ENCODE data around the gene NRARP.

Gene NRARP

DNA sequence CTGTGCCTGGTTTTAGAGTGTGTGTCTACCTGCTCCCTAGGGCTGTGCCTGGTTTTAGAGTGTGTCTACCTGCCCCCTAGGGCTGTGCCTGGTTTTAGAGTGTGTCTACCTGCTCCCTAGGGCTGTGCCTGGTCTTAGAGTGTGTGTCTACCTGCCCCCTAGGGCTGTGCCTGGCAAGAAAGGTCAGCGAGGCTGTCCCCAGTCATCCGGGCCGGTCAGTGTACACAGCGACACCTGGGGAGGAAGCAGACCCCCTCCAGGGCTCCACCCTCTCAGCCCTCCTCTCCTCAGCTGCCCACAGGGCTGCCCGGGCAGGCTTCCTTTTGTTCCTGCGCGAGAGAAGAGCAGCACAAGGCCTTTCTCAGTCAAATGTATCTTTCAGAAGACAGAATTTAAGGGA is 4.1 kb downstream of the NRARP start:
- DNase-seq: no peak

DNA sequence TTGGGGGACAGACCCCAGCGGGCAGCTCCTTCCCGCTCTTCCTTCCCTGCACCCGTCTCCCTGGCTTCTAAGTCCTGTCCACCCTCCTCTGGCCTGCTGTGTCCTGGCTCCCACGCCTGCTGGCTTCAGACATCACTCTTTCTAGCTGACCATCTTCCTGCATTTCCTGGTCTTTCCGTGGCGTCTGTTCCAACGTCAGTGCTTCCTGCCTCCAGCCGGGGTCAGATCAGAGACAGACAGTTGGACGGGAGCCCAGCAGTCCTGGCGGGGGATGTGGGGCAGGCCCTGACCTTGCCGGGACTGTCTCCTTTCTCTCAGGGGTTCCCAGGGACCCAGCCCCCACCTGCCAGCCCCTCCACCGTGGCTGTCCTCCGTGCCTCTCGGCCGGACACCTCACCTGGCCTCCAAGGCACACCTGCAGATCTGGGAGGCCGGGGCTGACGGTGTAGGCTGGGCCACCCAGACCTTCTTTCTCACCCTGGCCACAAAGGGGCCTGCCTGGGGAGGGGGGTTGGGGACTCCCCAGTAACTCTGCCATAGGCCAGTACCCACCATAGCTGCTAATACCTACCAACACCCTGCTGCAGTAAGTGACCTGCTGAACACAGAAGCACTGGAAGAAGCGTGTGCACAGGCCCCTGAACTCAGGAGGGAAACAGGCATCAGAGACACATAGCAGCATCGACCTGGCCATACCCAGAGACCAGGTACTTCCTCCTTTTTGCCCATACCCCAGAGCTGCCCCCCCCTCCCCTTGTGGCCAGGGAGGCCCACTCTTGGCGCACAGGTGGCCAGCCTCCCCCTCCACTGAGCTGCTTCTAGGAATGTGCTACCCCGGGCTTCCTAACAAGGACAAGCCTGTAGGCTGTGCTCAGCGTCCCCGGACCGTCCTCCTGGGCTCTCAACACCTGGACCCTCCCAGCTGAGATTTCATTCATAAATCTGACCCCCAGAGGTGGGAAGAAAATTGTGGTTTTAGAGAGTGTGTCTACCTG is 5.1 kb downstream of the NRARP start:
- no peak for DNase-seq

DNA sequence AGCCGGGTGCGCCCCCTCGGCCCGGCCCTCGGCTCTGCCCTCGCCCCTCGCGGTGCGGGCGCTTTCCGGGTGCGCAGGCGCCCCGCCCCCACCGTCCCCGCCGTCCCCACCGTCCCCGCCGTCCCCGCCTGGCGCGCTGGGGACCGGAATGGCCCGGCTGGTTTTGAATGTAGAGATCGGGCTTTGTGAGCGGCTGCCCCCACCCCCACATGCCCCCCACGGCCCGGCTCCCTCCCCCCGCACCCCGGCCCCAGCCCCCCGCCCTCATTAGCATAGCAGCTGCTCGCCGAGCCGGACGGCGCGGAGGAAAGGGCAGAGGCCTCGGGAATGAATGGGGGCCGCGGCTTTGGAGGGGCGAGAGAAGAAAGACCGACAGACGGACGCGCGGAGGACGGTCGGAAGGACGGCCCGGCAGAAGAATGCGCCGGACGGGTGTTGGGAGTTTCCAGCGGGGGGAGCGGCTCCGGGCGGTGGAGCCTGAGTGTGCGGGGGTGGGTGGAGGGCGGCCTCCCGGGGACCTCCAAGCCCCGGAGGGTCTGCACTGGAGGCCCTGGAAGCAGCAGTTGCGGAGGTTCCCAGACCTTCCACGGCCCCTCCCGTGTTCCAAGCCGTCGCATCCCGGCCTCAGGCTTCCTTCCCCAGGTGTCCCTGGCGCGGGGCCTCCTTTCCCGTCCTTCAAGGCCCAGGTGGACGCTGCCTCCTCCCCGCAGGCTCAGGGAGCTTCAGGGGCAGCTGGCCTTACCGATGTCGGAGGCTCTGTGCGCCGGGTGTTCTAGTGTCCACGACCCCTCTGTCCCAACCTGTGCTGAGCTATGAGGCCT is 6.0 kb downstream of the NRARP start:
- DNase-seq: no peak

DNA sequence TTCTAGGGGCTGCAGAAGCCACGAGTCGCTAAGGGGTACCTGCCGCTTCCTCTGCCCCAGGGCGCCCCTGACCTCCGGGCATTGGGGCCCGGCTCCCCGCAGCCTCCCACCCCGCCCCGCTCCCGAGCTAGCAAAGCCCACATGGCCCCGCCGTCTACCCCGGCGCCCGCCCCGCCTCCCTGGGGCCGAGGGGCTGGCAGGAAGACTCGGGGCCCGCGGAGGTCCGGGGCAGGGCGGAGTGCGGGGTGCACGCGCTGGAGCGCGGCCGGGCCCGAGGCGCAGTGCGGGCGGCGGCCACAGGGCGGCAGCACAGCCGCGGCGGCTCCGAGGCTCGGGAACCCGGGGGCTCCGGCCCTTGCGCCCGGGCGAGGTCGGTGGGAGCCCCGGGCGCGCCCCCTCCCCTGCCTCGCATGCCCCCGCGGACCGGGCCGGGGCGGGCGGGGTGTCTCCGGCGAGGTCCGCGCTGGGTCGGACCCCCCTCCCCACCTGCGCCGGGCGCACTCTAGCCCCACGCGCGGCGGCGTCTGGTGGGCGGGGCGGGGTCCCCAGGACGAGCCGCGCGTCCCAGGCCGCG is 6.7 kb downstream of the NRARP start:
- no peak for DNase-seq

DNA sequence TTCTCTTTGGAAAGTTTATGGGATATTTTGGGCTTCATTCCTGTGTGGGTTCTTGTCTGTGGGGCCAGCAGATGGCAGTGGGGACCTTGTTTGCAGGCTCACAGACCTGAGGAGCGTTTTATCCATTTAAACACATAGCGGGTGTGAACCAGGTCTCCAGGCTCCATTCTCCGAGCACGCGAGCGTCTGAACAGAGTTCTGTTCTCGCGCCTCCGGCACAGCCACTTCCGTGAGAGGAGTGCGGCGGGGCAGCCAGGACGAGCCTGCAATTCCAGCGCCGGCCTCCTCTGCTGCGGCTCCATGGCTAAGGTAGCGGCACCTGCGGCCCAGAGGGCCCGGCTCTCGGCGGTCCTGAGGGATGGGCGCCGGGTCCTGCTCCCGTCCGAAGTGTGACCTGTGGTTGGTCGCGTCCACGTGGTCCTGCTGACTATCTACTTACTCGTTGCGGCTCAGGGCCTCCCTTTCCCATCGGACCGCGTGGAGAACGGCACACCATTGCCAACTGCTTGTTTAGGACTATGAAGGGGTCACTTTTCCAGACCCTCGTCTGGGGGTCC is 7.3 kb downstream of the NRARP start:
- DNase-seq: no peak

DNA sequence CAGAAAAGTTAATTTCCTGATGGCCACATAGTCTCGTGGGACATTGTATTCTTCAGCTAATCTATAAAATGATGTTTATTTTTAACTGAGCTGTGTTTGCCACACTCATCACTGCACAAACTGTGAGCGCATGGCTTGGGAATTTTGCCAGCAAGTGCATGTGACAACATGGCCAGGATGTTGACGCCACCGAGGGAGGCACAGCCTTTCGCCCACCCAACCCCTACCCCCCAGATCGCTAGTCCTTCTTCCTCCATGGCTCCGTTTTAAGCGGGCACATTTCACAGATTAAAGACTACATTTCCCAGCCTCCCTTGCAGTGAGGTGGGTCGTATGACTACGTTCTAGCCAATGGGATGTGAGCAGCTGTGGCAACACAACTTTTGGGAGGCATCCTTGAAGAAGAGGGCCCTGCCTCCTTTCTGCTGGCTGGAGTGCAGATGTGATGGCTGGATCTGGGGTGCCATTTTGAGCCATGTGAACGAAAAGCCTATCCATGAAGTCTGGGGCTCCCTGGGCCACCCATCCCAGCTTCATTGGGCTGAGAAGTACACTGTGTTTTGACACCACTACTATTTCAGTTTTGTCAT is 7.9 kb downstream of the NRARP start:
- no peak for DNase-seq

DNA sequence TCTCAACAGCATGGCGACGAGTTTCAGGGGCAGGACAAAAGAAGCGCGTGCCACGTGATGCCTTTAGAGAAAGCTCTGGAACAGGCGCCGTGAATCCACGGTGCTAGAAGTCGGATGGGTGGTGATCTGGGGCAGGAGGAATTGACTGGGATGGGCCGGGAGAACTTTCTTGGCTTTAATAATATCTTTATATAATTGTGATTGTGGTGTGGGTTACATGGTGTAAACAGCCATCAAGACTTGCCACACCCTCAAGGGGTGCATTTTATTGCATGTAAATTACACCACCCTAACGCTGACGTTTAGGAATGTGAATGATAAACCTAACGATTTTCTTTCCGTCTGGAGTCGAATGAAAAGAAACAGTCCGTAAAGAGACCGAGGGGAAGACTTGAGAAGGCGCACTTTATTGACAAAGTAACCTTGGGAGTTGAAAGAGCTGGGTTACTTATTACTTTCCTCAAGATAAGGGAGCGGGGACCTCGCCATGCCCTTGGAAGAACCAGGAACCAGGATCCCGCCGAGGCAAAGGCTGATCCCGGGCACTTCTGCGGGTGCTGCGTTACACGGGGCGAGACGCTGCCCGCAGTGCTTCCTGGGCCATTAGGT is 8.5 kb downstream of the NRARP start:
- no peak for DNase-seq

DNA sequence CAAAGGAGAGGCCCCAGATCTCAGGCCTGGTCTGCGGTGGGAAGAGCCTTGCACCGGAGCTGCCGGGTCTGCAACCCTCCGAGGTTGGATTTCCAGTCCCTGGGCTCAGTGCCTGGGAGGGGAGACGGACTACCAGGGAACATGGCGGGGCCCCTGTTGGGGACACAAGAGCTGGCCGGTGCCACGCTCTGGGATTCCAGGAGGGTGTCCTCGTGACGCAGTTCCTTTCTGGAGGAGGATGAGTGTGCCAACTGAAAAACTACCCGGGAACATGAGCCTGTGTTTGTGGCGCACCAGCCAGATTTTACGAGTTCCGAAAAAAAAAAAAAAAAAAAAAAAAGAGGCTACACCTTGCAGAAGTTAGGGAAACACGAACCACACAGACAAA is 9.0 kb downstream of the NRARP start:
- no peak for DNase-seq

DNA sequence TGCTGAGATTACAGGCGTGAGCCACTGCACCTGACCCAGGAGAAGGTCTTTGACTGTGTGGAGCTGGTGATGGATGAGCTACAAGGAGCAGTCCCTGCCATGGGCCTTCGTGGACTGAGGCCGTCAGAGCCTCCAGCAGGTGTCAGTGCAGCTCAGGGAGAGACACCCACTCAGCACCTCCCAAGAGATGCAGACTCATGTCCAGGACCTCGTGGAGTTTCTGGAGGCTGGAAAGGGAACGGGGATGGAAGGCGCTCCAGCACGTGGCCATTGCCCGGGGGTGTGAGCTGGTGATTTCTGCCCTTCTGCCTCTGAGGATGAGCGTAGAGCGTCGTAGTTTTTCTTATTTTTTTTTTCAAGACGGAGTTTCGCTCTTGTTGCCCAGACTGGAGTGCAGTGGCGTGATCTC is 15.1 kb downstream of the NRARP start:
- no peak for DNase-seq

DNA sequence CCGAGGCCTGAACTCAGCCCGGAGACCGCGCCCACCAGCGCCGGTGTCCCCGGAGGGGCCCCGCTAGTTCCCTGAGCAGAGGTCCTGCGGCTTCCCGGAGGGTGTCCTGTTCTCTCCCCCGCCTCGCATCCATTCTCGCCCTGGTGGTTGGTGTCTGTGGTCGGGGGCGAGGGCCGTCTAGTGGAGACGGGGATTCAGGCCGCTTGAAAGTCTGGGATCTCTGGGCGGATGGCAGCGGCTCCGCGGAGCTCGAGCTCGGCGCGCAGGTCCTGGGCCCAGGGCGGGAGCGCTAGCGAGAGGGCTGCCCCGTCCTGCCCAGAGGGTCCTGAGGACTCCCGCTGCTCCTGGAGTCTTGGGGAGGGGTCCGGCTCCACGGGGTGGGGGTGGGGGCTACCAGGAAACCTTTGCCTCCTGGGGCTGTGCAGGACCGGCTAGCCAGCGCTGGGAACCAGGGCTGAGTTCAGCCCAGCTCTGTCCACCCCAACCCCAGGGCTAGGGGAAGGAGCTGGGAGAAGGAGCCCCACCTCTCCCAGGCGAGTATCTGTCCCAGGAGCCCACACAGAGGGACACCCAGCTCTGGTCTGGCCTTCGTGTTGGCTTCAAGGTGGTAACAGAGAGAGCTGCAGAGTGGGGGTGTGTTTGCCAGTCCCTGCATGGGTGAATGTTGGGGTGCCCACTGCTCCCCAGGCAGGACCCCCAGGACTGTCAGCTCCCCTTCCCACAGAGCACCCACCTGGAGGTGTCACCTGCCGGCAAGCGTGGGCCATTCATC is 20.5 kb downstream of the NRARP start:
- no peak for DNase-seq

DNA sequence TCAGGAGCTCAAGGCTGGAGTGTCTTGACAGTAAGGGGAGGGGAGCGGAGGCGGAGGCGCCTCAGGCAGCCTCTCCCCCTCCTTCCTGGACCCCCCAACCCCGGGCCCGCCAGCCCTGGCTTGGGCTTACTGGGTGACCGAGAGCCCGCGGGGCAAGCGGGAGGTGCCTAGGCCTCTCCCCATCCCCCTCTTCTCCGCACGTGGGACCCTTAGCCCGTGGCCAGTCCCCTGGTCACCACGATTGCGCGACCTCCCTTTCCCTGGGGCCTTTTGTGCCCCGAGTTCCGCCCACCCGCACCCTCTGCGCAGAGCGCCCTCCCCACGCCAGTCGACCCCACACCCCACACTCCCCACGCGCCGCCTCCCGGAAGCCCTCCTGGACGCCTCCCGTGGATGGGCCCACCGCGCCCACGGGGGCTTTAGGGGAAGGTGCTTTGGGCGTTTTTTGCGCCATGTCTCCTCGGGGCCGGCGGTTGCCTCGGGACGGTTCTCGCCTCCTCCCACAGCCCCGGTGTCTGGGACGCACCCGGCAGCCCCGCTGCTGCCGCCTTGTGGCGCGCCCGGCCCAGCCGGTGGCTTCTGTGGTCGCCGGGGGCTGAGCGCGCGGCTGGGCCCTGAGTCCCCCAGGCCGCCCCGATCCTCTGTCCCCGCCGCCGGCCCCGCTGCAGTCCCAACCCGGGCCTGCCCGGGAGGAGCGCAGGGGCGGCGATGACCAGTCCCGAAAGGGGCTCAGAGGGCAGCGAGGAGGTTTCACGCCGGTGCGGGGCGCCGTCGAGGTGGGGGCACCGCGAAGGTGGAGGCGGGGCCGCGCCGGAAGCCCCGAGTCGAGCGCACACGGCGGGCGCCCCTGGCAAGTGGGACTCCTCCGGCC is 21.4 kb downstream of the NRARP start:
- no peak for DNase-seq

DNA sequence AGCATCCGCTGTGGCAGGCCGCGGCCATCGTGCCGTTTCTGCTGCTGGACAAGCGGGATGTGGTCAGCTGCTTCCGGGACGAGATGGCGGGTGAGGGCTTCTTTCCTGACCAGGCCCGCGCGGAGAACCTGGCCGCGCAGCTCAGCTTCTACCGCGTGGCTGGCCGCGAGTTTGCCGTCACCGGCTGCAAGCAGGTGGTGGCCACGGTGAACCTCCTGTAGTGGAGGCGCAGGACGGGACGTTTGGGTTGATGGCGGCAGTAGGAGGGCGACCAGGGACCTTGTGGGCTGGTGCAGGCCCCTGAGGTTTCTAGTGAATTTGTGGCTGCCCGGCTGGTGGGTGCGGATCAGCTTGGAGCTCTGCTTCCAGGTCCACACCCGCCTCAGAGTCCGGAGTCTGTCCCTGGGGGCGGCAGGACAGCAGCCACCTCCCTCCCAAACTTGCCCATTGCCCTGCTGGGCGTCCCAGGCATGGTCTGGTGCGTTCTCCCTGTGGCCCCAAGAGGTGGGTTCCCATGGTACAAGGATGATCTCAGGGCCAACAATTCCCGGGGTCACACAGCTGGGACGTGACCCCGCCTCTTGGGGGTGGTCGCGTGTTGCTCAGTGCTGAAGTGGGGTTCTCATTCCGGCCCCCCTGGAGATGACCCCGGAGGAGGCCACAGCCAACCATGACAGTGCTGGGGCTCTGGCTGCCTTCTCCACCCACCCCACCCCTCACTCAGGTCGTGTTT is 22.2 kb downstream of the NRARP start:
- no peak for DNase-seq

DNA sequence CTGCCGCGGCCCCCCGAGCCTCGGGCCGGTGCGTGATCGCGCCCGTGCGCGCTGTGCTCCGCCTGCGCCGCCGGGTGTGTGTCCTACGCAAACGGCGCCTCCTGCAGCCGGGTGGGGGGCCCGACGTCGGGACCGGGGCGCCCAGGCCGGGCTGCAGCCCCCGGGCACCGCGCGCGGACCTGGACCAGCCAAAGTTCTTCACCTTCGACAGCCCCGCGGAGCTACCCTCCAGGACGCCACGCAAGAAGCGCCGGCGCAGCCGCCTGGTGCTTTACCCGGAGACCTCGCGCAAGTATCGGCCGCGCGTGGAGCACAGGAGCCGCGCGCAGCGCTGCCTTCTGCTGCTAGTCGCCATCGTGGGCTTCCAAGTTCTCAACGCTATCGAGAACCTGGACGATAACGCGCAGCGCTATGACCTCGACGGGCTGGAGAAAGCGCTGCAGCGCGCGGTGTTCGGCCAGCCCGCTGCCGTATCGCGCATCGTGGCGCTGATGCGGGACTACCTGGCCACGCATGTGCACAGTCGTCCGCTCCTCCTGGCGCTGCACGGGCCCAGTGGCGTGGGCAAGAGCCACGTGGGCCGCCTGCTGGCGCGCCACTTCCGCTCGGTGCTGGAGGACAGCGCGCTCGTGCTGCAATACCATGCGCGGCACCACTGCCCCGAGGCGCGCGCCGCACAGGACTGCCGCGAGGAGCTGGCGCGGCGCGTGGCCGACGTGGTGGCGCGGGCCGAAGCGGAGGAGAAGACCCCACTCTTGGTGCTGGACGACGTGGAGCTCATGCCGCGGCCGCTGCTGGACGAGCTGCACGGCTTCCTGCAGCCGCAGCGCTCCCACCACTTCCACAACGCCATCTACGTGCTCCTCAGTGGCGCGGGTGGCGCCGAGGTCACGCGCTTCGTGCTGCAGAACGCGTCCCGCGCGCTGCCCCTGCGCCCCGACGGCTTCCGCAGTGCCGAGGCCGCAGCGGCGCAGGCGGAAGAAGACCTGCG is 23.1 kb downstream of the NRARP start:
- no peak for DNase-seq

DNA sequence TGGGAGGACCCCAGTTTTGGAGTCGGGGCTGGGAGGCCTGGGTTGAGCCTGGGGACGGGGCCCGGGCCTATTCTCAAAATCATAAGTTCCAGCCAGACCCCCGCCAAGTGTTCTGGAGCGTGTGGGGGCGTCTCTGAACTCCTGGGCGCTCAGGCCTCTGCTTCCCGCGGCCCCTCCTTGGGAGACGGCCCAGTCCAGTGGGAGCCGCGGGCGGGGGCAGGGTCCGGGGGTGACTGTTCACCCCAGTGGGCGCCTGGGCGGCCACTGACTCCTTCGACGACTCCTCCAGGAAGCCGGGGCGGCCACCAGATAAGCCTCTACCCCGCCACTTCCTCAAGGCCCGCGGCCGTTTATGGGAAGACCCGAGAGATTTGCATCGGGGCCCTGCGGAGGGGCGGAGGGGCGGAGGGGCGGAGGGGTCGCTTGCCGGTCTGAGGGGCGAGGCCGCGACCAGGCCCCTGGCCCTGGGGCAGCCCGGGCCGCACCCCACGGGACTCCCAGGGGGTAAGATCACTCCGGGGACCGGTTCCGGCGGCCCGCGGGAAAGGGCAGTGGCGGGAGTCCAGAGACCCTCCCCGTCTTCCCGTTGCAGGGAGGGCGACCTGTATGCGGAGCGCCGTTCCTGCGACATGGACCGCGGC is 23.9 kb downstream of the NRARP start:
- DNase-seq: no peak

DNA sequence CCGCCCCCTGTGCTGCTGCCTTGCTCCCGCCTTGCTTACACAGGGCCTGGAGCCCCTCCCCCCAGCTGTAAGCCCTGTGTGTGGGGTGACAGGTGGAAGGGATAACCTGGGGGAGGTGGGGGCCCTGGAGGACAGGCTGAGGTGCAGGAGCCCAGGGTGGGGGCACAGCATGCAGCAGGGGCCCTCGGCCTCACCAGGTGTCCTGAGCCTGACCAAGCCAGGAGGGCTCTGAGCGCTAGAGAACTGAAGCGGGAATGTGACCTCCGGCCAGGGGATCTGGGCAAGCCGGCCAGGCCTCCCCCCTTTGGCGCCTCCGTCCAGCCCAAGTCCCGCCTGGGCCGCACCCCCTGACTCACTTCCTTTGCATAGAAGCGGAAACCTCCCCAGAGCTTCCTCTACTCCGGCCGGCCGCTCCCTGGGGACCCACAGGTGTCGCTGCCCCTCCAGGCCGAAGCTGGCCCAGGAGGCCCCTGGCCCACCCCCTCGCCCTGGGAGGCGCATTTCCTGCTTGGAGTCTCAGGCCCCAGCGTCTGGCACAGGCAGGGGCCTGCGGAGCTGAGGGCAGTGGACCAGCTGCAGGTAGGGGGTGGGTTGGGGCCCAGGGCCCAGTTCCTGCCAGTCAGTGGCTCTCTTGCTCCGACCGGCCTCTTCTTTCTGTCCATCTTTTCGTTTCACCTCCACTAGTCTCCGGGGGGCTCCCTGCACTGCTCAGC is 24.6 kb downstream of the NRARP start, which contains the start of gene TOR4A:
TOR4A (plus strand) TSS at position 398 of the 713 bp plus-strand sequence. CDS start 964 bp downstream, outside the sequence.
- DNase-seq: no peak

DNA sequence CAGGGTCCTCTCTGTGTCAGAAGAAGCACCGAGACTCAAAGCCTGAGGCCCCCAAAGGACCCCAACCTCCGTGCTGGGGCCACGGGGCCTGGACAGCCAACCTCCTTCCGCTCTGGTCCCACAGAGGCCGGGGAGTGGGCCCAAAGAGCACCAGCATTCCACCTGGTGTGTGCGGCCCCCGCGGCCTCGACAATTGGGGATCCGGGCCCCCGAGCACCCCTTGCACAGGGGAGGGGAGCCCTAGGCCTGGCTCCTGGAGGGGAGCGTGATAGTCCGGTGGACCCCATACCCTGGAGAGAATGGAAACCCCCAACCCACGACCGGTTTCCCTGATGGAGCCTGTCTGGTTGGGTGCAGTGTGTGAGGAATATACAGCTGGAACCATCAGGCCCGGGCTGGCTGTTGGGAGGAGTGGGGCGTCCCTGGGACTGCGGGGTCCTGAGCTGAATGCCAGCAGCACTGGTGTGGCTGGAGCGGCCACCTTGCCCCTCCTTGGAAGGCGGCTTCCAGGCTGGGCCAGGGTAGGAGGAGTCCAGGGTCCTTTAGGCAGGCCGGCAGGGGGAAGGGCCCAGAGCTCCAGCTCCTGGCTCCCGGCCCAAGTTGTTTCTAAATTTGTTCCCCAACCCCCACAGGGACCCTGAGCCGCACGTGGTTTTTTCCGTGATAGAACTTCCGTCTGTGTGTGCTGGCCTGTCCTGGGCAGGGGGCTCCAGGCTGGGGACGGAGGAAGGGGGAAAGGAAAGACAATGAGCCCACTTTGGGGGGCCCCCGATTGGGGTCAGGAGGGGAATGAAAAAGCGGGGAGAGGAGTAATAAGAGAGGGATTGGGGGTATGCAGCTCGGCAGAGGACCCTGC is 25.4 kb downstream of the NRARP start:
- no peak for DNase-seq

Measured in NCI-H510A (cell line).